ENCODE data around the gene WWOX. TPM values are rescaled to one million over a fixed set of nuclear protein-coding genes. Genes with fewer than 3 reads are reported as not detected.

Gene WWOX
- total and polyA plus RNA-seq, 2 donors (not counting 3 experiments of a cell fraction or from before 2014, with no cell fraction given): 6.2 to 12.5 TPM

DNA sequence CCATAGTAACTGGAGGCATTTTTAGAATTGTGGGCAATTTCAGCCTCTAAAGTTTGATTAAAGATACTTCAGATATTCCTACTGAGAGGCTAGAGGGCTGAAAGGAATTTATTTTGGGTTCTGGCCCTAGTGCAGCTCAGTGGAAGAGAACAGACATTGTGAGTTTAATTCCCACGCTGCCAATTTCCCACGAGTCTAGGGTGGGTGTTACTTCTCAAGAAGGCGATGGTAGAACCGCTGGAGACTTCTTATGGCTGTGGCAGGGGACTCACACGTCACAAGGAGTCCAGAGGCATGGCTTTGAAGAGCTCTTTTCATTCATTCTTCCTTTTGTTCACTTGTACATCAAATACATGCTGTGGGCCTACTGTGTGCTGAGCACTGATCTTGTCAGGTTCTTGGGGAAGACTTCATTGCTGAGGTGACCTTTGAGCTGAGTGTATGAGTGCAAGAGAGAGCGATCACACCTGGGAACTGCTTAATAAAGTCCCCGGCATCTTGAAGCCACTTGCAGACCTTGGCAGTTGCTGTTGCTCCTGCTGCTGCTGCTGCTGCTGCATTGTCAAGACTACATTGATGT lies 111.7 kb downstream of the WWOX start:
- Histone ChIP-seq H3K9me3 (replicated peaks; ENCODE audit: control insufficient read depth, insufficient read depth, low read length) (no peaks in the 10 kb centered on the region), H2AFZ (ENCODE audit: low read depth, low read length) (no peak overlapping the region), H3K4me2 (ENCODE audit: insufficient read depth, low read length) (no peak overlapping the region), H3K9ac (replicated peaks; ENCODE audit: extremely low read depth, insufficient read depth, low read length) (no peak overlapping the region), H3K4me1 (ENCODE audit: control insufficient read depth, extremely low read depth, insufficient read depth, low read length) (no peaks in the 10 kb centered on the region), H3K79me2 (ENCODE audit: control insufficient read depth, insufficient read depth, low read length) (no peaks in the 10 kb centered on the region), H3K27me3 (ENCODE audit: control insufficient read depth in 2 of 2, insufficient read depth in 2 of 2, low read length in 2 of 2) (no peaks in the 10 kb centered on the region), H3K27ac (ENCODE audit: insufficient read depth, low read depth, low read length) (no peak overlapping the region), H3K9me1 (replicated peaks; ENCODE audit: control insufficient read depth, extremely low read depth, insufficient read depth, low read length) (no peaks in the 10 kb centered on the region), H3K36me3 (ENCODE audit: control insufficient read depth in 2 of 2, extremely low read depth in 1 of 2, insufficient read depth in 2 of 2, low read length in 2 of 2) (no peaks in the 10 kb centered on the region), H3K4me3 (replicated peaks in 1 of 3; ENCODE audit: insufficient read depth in 1 of 3, low read depth in 1 of 3, low read length in 3 of 3) (no peak overlapping the region), H4K20me1 (replicated peaks; ENCODE audit: control insufficient read depth, extremely low read depth, insufficient read depth, low read length) (no peaks in the 10 kb centered on the region)
- ChIA-PET CTCF (no interaction called here), POLR2A (no interaction called here)
- TF ChIP-seq, protein P1, sequence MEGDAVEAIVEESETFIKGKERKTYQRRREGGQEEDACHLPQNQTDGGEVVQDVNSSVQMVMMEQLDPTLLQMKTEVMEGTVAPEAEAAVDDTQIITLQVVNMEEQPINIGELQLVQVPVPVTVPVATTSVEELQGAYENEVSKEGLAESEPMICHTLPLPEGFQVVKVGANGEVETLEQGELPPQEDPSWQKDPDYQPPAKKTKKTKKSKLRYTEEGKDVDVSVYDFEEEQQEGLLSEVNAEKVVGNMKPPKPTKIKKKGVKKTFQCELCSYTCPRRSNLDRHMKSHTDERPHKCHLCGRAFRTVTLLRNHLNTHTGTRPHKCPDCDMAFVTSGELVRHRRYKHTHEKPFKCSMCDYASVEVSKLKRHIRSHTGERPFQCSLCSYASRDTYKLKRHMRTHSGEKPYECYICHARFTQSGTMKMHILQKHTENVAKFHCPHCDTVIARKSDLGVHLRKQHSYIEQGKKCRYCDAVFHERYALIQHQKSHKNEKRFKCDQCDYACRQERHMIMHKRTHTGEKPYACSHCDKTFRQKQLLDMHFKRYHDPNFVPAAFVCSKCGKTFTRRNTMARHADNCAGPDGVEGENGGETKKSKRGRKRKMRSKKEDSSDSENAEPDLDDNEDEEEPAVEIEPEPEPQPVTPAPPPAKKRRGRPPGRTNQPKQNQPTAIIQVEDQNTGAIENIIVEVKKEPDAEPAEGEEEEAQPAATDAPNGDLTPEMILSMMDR (IDR thresholded peaks at IDR 0.05; ENCODE audit: extremely low read depth in 1 of 2, insufficient read depth in 1 of 2, low read depth in 1 of 2, low read length in 2 of 2): no peak
- TF ChIP-seq POLR2A (IDR thresholded peaks at IDR 0.05; ENCODE audit: low read depth, low read length): no peak
- TF ChIP-seq FOS (IDR thresholded peaks at IDR 0.05; ENCODE audit: borderline replicate concordance, insufficient read depth, low read length): no peak
- no peak for TF ChIP-seq MYC (IDR thresholded peaks at IDR 0.05; ENCODE audit: low read depth, low read length)
- TF ChIP-seq, protein P2, sequence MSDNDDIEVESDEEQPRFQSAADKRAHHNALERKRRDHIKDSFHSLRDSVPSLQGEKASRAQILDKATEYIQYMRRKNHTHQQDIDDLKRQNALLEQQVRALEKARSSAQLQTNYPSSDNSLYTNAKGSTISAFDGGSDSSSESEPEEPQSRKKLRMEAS (IDR thresholded peaks at IDR 0.05; ENCODE audit: insufficient read depth, insufficient read length): no peak
- TF ChIP-seq EZH2 (IDR thresholded peaks at IDR 0.05; ENCODE audit: borderline replicate concordance, low read depth, low read length, severe bottlenecking): no peak
- TF ChIP-seq GATA2 (IDR thresholded peaks at IDR 0.05; ENCODE audit: insufficient read depth, insufficient read length, low read depth, low read length): no peak
- no peak for TF ChIP-seq JUN (IDR thresholded peaks at IDR 0.05; ENCODE audit: borderline replicate concordance, insufficient read depth, insufficient read length, low read depth)
- TF ChIP-seq POLR2AphosphoS5 (IDR thresholded peaks at IDR 0.05; ENCODE audit: insufficient read depth, low read depth, low read length): no peak
- intact Hi-C loops (cut with micrococcal nuclease): no loop called here
- dilution Hi-C loops (cut with MboI; ENCODE audit: extremely low pct_ligation_motif_present, low sequenced_read_pairs): no loop called here
- FAIRE-seq (no peak), DNase-seq (ENCODE audit: low read depth, low spot score) (no peak)
- no TSS peak for BruUV-seq (replicated peaks)
